ES-I3 (cell line): ENCODE data around the gene SUSD6.

Experiments
- H3K36me3 ChIP-seq: 2 replicates; pipeline ENCODE4 v1.6.1; 2013; ENCODE audit warnings: mild to moderate bottlenecking, low read length, control low read depth, moderate library complexity; ENCODE audit not compliant: insufficient read depth
- H3K4me1 ChIP-seq: 2 replicates; pipeline ENCODE4 v1.6.1; 2013; ENCODE audit warnings: mild to moderate bottlenecking, control low read depth, low read length; ENCODE audit not compliant: insufficient read depth
- H3K9ac ChIP-seq: 2 replicates; pipeline ENCODE4 v1.6.1; 2013; ENCODE audit warnings: low read depth, mild to moderate bottlenecking, low read length, moderate library complexity
- H3K9me3 ChIP-seq: 2 replicates; pipeline ENCODE4 v1.6.1; 2013; ENCODE audit warnings: mild to moderate bottlenecking, low read length, moderate library complexity; ENCODE audit not compliant: control insufficient read depth, insufficient read depth

SUSD6 gene

GRCh38 chr14:69753860-69754259, 142.5 kb downstream of the SUSD6 start:
- Histone ChIP-seq H3K4me1 (no peaks in the 10 kb centered on the region), H3K36me3 (no peaks in the 10 kb centered on the region), H3K9me3 (no peaks in the 10 kb centered on the region), H3K9ac (no peak overlapping the region)

DNA sequence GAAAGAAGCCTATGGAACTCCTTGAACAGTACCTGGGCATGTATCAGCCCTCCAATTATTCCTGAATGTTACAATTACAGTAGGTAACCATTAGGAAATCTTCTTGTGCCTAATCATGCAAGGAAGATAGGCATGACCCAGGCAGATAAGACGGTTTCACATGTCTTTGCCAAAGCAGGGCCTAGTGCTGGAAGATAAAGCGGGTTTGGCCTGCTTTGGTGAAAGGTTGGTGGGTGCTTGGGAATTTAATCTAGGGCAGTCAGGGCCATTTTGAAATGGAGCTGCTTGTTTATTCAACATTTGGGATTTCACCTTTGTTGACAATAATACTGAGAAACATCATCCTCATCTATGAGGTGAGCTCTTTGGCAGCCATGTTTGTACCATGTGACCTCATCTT, 143.1 kb downstream of the SUSD6 start:
- no peaks in the 10 kb centered on the region for H3K36me3 ChIP-seq
- no peak overlapping the region for H3K9ac ChIP-seq
- no peaks in the 10 kb centered on the region for H3K4me1 ChIP-seq
- H3K9me3 ChIP-seq = no peaks in the 10 kb centered on the region

- H3K36me3 ChIP-seq = no peaks in the 10 kb centered on the region
- no peaks in the 10 kb centered on the region for H3K9me3 ChIP-seq
- H3K4me1 ChIP-seq = no peaks in the 10 kb centered on the region
- no peak overlapping the region for H3K9ac ChIP-seq
These were observed 143.9 kb downstream of the SUSD6 start for GRCh38 chr14:69755296-69755695.

DNA sequence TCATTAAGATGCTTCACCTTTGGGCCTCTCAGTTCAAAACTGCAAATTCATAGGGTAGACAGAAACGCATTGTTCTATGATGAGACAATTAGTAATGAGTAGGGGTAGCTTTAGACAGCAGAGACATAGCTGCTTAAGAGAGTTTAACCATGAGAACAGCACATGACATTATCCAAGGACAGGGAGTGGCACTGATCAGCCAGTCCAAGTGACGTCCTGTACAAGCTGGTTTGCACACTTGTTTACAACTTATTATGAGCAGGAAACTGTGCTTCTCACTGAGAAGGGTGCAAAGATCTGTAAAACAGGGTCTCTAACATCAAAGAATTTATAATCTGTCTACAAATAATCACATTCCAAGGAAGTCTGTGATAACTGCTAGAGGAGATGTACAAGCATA, 144.4 kb downstream of the SUSD6 start:
- H3K4me1 ChIP-seq = no peaks in the 10 kb centered on the region

GRCh38 chr14:69756298-69756697, 144.9 kb downstream of the SUSD6 start:
- Histone ChIP-seq H3K9me3 (no peaks in the 10 kb centered on the region), H3K36me3 (no peaks in the 10 kb centered on the region), H3K9ac (no peak overlapping the region), H3K4me1 (no peaks in the 10 kb centered on the region)

More for the DNA sequence above, 144.4 kb downstream of the SUSD6 start:
- Histone ChIP-seq H3K9me3 (no peaks in the 10 kb centered on the region), H3K9ac (no peak overlapping the region), H3K36me3 (no peaks in the 10 kb centered on the region)

GRCh38 chr14:69760810-69761209, 149.4 kb downstream of the SUSD6 start:
- Histone ChIP-seq H3K9me3 (no peaks in the 10 kb centered on the region; the same call in 1 of the 2 replicates), H3K9ac (no peak overlapping the region), H3K4me1 (no peaks in the 10 kb centered on the region), H3K36me3 (no peaks in the 10 kb centered on the region)

GRCh38 chr14:69763761-69764510, 152.5 kb downstream of the SUSD6 start:
- peaks cover 9% of the 10 kb centered on the region for H3K36me3 ChIP-seq

More at GRCh38 chr14:69763761-69764510, 152.5 kb downstream of the SUSD6 start:
- H3K9me3 ChIP-seq = no peaks in the 10 kb centered on the region; the same call in 1 of the 2 replicates
- no peaks in the 10 kb centered on the region for H3K4me1 ChIP-seq
- H3K9ac ChIP-seq = no peak overlapping the region
